Parathyroid adenoma (tissue), 2 donors: ENCODE results near the gene FKBP3.

Experiments
- H2AFZ ChIP-seq: fragments of 300-600 bp; sonication (generic); one replicate; pipeline ENCODE4 v1.7.0; 2017; ENCODE audit warnings: antibody characterized with exemption, mild to moderate bottlenecking
- H3K27ac ChIP-seq: fragments of 300-600 bp; sonication (generic); one replicate; pipeline ENCODE4 v1.7.0; 2017
- H3K27me3 ChIP-seq: fragments of 300-600 bp; sonication (generic); one replicate; pipeline ENCODE4 v1.7.0; 2017; ENCODE audit warnings: low read length; ENCODE audit not compliant: control insufficient read depth, insufficient read depth
- H3K36me3 ChIP-seq: fragments of 300-600 bp; sonication (generic); one replicate; pipeline ENCODE4 v1.7.0; 2017; ENCODE audit warnings: low read length; ENCODE audit not compliant: control insufficient read depth, insufficient read depth
- H3K4me1 ChIP-seq: fragments of 300-600 bp; sonication (generic); one replicate; pipeline ENCODE4 v1.7.0; 2017; ENCODE audit warnings: control low read depth
- H3K4me2 ChIP-seq: fragments of 300-600 bp; sonication (generic); one replicate; pipeline ENCODE4 v1.7.0; 2017; ENCODE audit warnings: low read length
- H3K4me3 ChIP-seq: fragments of 300-600 bp; sonication (generic); one replicate; pipeline ENCODE4 v1.7.0; 2017; ENCODE audit warnings: low read depth, low read length
- H3K79me2 ChIP-seq: fragments of 300-600 bp; sonication (generic); one replicate; pipeline ENCODE4 v1.7.0; 2017; ENCODE audit warnings: control low read depth
- H3K9ac ChIP-seq: fragments of 300-600 bp; sonication (generic); one replicate; pipeline ENCODE4 v1.7.0; 2017; ENCODE audit warnings: mild to moderate bottlenecking
- H3K9me3 ChIP-seq: fragments of 300-600 bp; sonication (generic); one replicate; pipeline ENCODE4 v1.7.0; 2017; ENCODE audit warnings: low read length; ENCODE audit not compliant: control insufficient read depth
- CTCF ChIP-seq: fragments of 300-600 bp; sonication (generic); IDR thresholded peaks from one replicate; pipeline ENCODE4 v1.7.0; 2017; ENCODE audit warnings: antibody characterized with exemption, mild to moderate bottlenecking
- donor health status: primary hyperparathyroidism.

Gene FKBP3

GRCh38 chr14:45078323-45078722 is 56.0 kb downstream of the FKBP3 start:
- Histone ChIP-seq H3K36me3 (no peaks in the 10 kb centered on the region), H2AFZ (no peak overlapping the region), H3K27me3 (no peaks in the 10 kb centered on the region), H3K4me3 (no peak overlapping the region), H3K9ac (no peak overlapping the region), H3K4me1 (no peaks in the 10 kb centered on the region), H3K27ac (no peak overlapping the region), H3K9me3 (no peaks in the 10 kb centered on the region), H3K4me2 (no peak overlapping the region), H3K79me2 (no peaks in the 10 kb centered on the region)
- no peak for TF ChIP-seq CTCF

- no peak overlapping the region for H3K4me3 ChIP-seq
- no peak overlapping the region for H2AFZ ChIP-seq
- H3K79me2 ChIP-seq = no peaks in the 10 kb centered on the region
- no peak overlapping the region for H3K4me2 ChIP-seq
- H3K9ac ChIP-seq = no peak overlapping the region
- no peak for TF ChIP-seq CTCF
- no peaks in the 10 kb centered on the region for H3K27me3 ChIP-seq
- no peak overlapping the region for H3K27ac ChIP-seq
- H3K9me3 ChIP-seq = no peaks in the 10 kb centered on the region
- H3K4me1 ChIP-seq = no peaks in the 10 kb centered on the region
- H3K36me3 ChIP-seq = no peaks in the 10 kb centered on the region
Observed at GRCh38 chr14:45073231-45073879, 60.9 kb downstream of the FKBP3 start.

GRCh38 chr14:45072126-45072525 is 62.2 kb downstream of the FKBP3 start:
- H3K36me3 ChIP-seq = no peaks in the 10 kb centered on the region

GRCh38 chr14:45070215-45070614 is 64.1 kb downstream of the FKBP3 start:
- H3K27ac ChIP-seq = no peak overlapping the region
- no peak overlapping the region for H3K9ac ChIP-seq
- H3K9me3 ChIP-seq = no peaks in the 10 kb centered on the region
- H3K27me3 ChIP-seq = no peaks in the 10 kb centered on the region
- no peak for TF ChIP-seq CTCF
- no peaks in the 10 kb centered on the region for H3K36me3 ChIP-seq
- no peaks in the 10 kb centered on the region for H3K79me2 ChIP-seq
- H3K4me3 ChIP-seq = no peak overlapping the region
- no peak overlapping the region for H2AFZ ChIP-seq
- H3K4me1 ChIP-seq = no peaks in the 10 kb centered on the region
- no peak overlapping the region for H3K4me2 ChIP-seq

More at GRCh38 chr14:45072126-45072525, 62.2 kb downstream of the FKBP3 start:
- Histone ChIP-seq H3K4me3 (no peak overlapping the region), H3K27ac (no peak overlapping the region), H3K4me1 (no peaks in the 10 kb centered on the region), H3K9ac (no peak overlapping the region), H3K27me3 (no peaks in the 10 kb centered on the region), H2AFZ (no peak overlapping the region), H3K9me3 (no peaks in the 10 kb centered on the region), H3K79me2 (no peaks in the 10 kb centered on the region), H3K4me2 (no peak overlapping the region)
- TF ChIP-seq CTCF = no peak

GRCh38 chr14:45068396-45068795 is 65.9 kb downstream of the FKBP3 start:
- peak overlapping the region; percentile 36 for H3K4me3 ChIP-seq
- H2AFZ ChIP-seq = no peak overlapping the region
- H3K9me3 ChIP-seq = no peaks in the 10 kb centered on the region
- no peaks in the 10 kb centered on the region for H3K27me3 ChIP-seq
- H3K36me3 ChIP-seq = no peaks in the 10 kb centered on the region
- no peaks in the 10 kb centered on the region for H3K4me1 ChIP-seq
- no peak overlapping the region for H3K9ac ChIP-seq
- no peak for TF ChIP-seq CTCF
- peaks cover 4% of the 10 kb centered on the region for H3K79me2 ChIP-seq
- no peak overlapping the region for H3K27ac ChIP-seq
- H3K4me2 ChIP-seq = peak overlapping the region; percentile 48
